Nasal cavity respiratory epithelium epithelial cell of viscerocranial mucosa (primary cell): ENCODE measurements around the gene ANTKMT. TPM values are rescaled to one million over a fixed set of nuclear protein-coding genes. Genes with fewer than 3 reads are reported as not detected.

Experiments used
- total RNA-seq: library from RNA; depleted of rRNA; stranded (reverse); fragments of >200 nt; gene quantifications from 2 replicates; pipeline ENCODE4 v1.2.3, GENCODE V29; 2014

Gene ANTKMT
- 10.0 and 20.5 TPM in 2 replicates for total RNA-seq

GRCh38 chr16:720990-721764 is at the start of gene ANTKMT:
TSS of gene ANTKMT (plus strand) at chr16:721146. CDS start at chr16:721275, 129 bp downstream.

GRCh38 chr16:674968-675883 is 45.7 kb upstream of the ANTKMT start, which contains the start of gene RHBDL1:
TSS of gene RHBDL1 (plus strand) at chr16:675671. CDS start at chr16:675791, 120 bp downstream.

GRCh38 chr16:679814-680624 is 40.9 kb upstream of the ANTKMT start, which contains the start of gene STUB1:
TSS of gene STUB1 (plus strand) at chr16:680410. CDS start at chr16:680526, 116 bp downstream.

GRCh38 chr16:684071-684794 is 36.7 kb upstream of the ANTKMT start, which contains the start of gene JMJD8:
TSS of gene JMJD8 (minus strand) at chr16:684334. CDS start at chr16:684319, 15 bp downstream.

GRCh38 chr16:705431-706188 is 15.3 kb upstream of the ANTKMT start, which contains the start of gene FBXL16:
TSS of gene FBXL16 (minus strand) at chr16:705801. CDS start at chr16:697405, 8,396 bp downstream.

GRCh38 chr16:714558-715476 is 6.1 kb upstream of the ANTKMT start, which contains the start of gene METRN:
TSS of gene METRN (plus strand) at chr16:715118. CDS start at chr16:715290, 172 bp downstream.

GRCh38 chr16:726438-727290 is 5.7 kb downstream of the ANTKMT start, which contains the start of the genes CCDC78 and HAGHL:
TSS of gene CCDC78 (minus strand) at chr16:726443. CDS start at chr16:726367, 76 bp downstream.
TSS of gene HAGHL (plus strand) at chr16:727106. CDS start at chr16:727510, 404 bp downstream.

GRCh38 chr16:740764-741505 is 20.0 kb downstream of the ANTKMT start, which contains the start of gene CIAO3:
TSS of gene CIAO3 (minus strand) at chr16:740997. CDS start at chr16:740985, 12 bp downstream.

GRCh38 chr16:760545-761343 is 39.8 kb downstream of the ANTKMT start, which contains the start of gene MSLN:
TSS of gene MSLN (plus strand) at chr16:760734. CDS start at chr16:762681, 1,947 bp downstream.

Other genes starting within 250 kb of the ANTKMT start
- gene CAPN15, start 193.4 kb upstream of the ANTKMT start, total RNA-seq, result 30.1 and 60.1 TPM in 2 replicates
- gene PRR35, start 160.8 kb upstream of the ANTKMT start, total RNA-seq, result under 0.01 TPM in 1 of 2 replicates, not detected in the other
- gene NHLRC4, start 154.1 kb upstream of the ANTKMT start, total RNA-seq, result 0.14 and 0.68 TPM in 2 replicates
- 13.7 and 34.0 TPM in 2 replicates for gene PIGQ, start 151.2 kb upstream of the ANTKMT start, total RNA-seq
- 14.4 and 18.3 TPM in 2 replicates for gene RAB40C, start 131.1 kb upstream of the ANTKMT start, total RNA-seq
- under 0.01 and 0.71 TPM in 2 replicates for gene WFIKKN1, start 90.2 kb upstream of the ANTKMT start, total RNA-seq
- 57.2 and 62.5 TPM in 2 replicates for gene METTL26, start 84.8 kb upstream of the ANTKMT start, total RNA-seq
- 19.8 and 27.0 TPM in 2 replicates for gene MCRIP2, start 79.3 kb upstream of the ANTKMT start, total RNA-seq
- gene WDR90, start 71.8 kb upstream of the ANTKMT start, total RNA-seq, result 4.1 and 13.5 TPM in 2 replicates
- gene RHOT2, start 53.0 kb upstream of the ANTKMT start, total RNA-seq, result 47.8 and 49.3 TPM in 2 replicates
- 4.7 and 6.2 TPM in 2 replicates for gene RHBDL1, start 45.5 kb upstream of the ANTKMT start, total RNA-seq
- 119 and 126 TPM in 2 replicates for gene STUB1, start 40.7 kb upstream of the ANTKMT start, total RNA-seq
- 16.1 and 17.8 TPM in 2 replicates for gene JMJD8, start 36.8 kb upstream of the ANTKMT start, total RNA-seq
- 5.5 and 8.9 TPM in 2 replicates for gene WDR24, start 30.7 kb upstream of the ANTKMT start, total RNA-seq
- 1.4 and 1.7 TPM in 2 replicates for gene FBXL16, start 15.3 kb upstream of the ANTKMT start, total RNA-seq
- 81.3 and 81.4 TPM in 2 replicates for gene METRN, start 6.0 kb upstream of the ANTKMT start, total RNA-seq
- gene CCDC78, start 5.3 kb downstream of the ANTKMT start, total RNA-seq, result 1.0 and 1.6 TPM in 2 replicates
- 18.4 and 24.3 TPM in 2 replicates for gene HAGHL, start 6.0 kb downstream of the ANTKMT start, total RNA-seq
- 35.3 and 44.8 TPM in 2 replicates for gene CIAO3, start 19.9 kb downstream of the ANTKMT start, total RNA-seq
- 13.0 and 40.5 TPM in 2 replicates for gene MSLN, start 39.6 kb downstream of the ANTKMT start, total RNA-seq
- gene RPUSD1, start 67.2 kb downstream of the ANTKMT start, total RNA-seq, result 24.4 and 24.6 TPM in 2 replicates
- gene CHTF18, start 67.5 kb downstream of the ANTKMT start, total RNA-seq, result 2.2 and 3.1 TPM in 2 replicates
- not detected in 2 replicates for gene GNG13, start 79.6 kb downstream of the ANTKMT start, total RNA-seq
- 1.7 and 4.1 TPM in 2 replicates for gene LMF1, start 249.8 kb downstream of the ANTKMT start, total RNA-seq